K562 (cell line): ENCODE data around the gene DELE1. TPM values are rescaled to one million over a fixed set of nuclear protein-coding genes. Genes with fewer than 3 reads are reported as not detected.

Source experiments
- CCAR2 ChIP-seq: fragments of 200-400 bp; formaldehyde crosslinking; IDR thresholded peaks from 2 replicates; pipeline ENCODE4 v1.6.1; 2017; ENCODE audit warnings: mild to moderate bottlenecking, low read depth, low read length
- JUNB ChIP-seq: fragments of 450-650 bp; formaldehyde crosslinking; conservative IDR thresholded peaks from 2 replicates; pipeline ENCODE4 v1.4.0; 2020; ENCODE audit warnings: mild to moderate bottlenecking
- NR2C1 ChIP-seq, 2 experiments: fragments of 450-650 bp; IDR thresholded peaks; 2 replicates each; pipeline ENCODE4 v1.6.1; 2017; ENCODE audit warnings: mild to moderate bottlenecking in 2 of 2, antibody characterized with exemption in 1 of 2, inconsistent platforms in 1 of 2, missing compliant biosample characterization in 1 of 2, missing genetic modification characterization in 1 of 2
- SMARCE1 ChIP-seq: fragments of 450-650 bp; IDR thresholded peaks from 2 replicates; pipeline ENCODE4 v1.7.1; 2016; ENCODE audit warnings: mild to moderate bottlenecking
- polyA plus RNA-seq, 8 experiments: library from polyadenylated mRNA; depleted of rRNA in 4 of 8; stranded (reverse) in 5 of 8; unstranded in 3 of 8; fragments of >200 nt; fragmentation: Nextera tagmentation in 2 of 8; fragmentation: Illumina TruSeq in 1 of 8; extraction: Ambion mirVana in 2 of 8; extraction: Trizol in 1 of 8; gene quantifications; 2 replicates each; pipeline versions ENCODE4 v1.2.1 to v1.2.3, GENCODE V29; 2011 to 2014; ENCODE audit warnings: inconsistent platforms in 1 of 8, missing spikeins in 1 of 8
- total RNA-seq, 7 experiments: library from RNA; depleted of rRNA in 6 of 7; stranded (reverse); fragments of >200 nt in 6 of 7; fragmentation: Illumina TruSeq in 2 of 7; extraction: Trizol in 2 of 7; gene quantifications; 2 replicates each; pipeline versions ENCODE4 v1.2.1 to v1.2.3, GENCODE V29; 2011 to 2021; ENCODE audit warnings: low replicate concordance in 1 of 7
- TF ChIP-seq, protein P1 (sequence below): fragments of 250-450 bp; sonication (Bioruptor Pico); IDR thresholded peaks from 2 replicates; pipeline ENCODE4 v1.5.0; 2022; ENCODE audit warnings: mild to moderate bottlenecking
- TF ChIP-seq, protein P2 (sequence below): fragments of 250-450 bp; sonication (Bioruptor Pico); IDR thresholded peaks from 2 replicates; pipeline ENCODE4 v1.4.0; 2020; ENCODE audit warnings: borderline replicate concordance
- TF ChIP-seq, protein P3 (sequence below): sonication (generic); formaldehyde crosslinking; IDR thresholded peaks from 2 replicates; pipeline ENCODE4 v1.8.0; 2022; ENCODE audit warnings: missing genetic modification reagents, mild to moderate bottlenecking, moderate library complexity, borderline replicate concordance
- TF ChIP-seq, protein P4 (sequence below), 3 experiments: fragments of 200-800 bp in 1 of 3; fragments of 250-450 bp in 1 of 3; fragments of 450-650 bp in 1 of 3; sonication (Bioruptor Pico) in 1 of 3; sonication (Bioruptor generic) in 1 of 3; formaldehyde crosslinking in 1 of 3; IDR thresholded peaks; 2 replicates each; pipeline versions ENCODE4 v1.6.1 to v1.8.0; 2016 to 2022; ENCODE audit warnings: mild to moderate bottlenecking in 2 of 3, missing genetic modification characterization in 2 of 3, missing compliant biosample characterization in 1 of 3, moderate library complexity in 1 of 3
- TF ChIP-seq, protein P5 (sequence below), 2 experiments: fragments of 450-650 bp; formaldehyde crosslinking in 1 of 2; IDR thresholded peaks; 2 replicates each; pipeline versions ENCODE4 v1.4.0 to v1.6.1; 2014 to 2020; ENCODE audit warnings: mild to moderate bottlenecking in 2 of 2, borderline replicate concordance in 1 of 2, low read depth in 1 of 2

The DELE1 gene
- total and polyA plus RNA-seq, 9 of the 15 experiments (the other 6 are each of a cell fraction or from before 2014, with no cell fraction given), result 16.6 to 74.4 (median 49.8) TPM

DNA sequence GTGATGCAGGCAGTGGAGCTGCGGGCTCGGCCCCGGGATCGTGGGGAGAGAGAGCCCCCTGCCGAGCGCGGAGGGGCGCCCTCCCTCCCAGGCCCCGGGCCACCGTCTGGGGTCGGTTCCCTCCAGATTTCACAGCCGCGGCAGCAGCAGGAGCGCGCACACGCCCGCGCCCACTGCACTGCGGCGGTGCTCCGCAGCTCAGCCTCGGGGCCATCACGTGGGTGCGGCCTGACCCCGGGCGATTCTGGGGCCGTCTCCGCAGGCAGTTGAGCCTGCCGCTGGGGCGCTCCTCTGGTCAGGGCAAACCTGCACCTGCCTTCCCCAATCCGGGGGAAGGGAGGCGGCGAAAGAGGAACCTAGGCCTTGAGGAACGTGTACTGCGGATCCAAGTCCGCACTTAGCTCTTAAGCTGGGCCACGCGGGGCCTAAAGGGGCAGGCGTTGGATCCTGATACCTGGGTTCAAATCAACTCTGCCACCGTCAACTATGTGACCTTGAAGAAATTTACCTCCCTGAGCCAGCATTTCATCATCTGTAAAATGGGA is 9.4 kb upstream of the DELE1 start (continued):
- TF ChIP-seq JUNB (no peak), NR2C1 (IDR thresholded peaks at IDR 0.05) (no peak), NR2C1 (tag; IDR thresholded peaks at IDR 0.05) (peak; percentile 35; the same call in 1 of the 2 replicates), SMARCE1 (no peak), CCAR2 (no peak)
- TF ChIP-seq, protein P1, sequence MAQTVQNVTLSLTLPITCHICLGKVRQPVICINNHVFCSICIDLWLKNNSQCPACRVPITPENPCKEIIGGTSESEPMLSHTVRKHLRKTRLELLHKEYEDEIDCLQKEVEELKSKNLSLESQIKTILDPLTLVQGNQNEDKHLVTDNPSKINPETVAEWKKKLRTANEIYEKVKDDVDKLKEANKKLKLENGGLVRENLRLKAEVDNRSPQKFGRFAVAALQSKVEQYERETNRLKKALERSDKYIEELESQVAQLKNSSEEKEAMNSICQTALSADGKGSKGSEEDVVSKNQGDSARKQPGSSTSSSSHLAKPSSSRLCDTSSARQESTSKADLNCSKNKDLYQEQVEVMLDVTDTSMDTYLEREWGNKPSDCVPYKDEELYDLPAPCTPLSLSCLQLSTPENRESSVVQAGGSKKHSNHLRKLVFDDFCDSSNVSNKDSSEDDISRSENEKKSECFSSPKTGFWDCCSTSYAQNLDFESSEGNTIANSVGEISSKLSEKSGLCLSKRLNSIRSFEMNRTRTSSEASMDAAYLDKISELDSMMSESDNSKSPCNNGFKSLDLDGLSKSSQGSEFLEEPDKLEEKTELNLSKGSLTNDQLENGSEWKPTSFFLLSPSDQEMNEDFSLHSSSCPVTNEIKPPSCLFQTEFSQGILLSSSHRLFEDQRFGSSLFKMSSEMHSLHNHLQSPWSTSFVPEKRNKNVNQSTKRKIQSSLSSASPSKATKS (CRISPR knock-in tag), result no peak
- TF ChIP-seq, protein P2, sequence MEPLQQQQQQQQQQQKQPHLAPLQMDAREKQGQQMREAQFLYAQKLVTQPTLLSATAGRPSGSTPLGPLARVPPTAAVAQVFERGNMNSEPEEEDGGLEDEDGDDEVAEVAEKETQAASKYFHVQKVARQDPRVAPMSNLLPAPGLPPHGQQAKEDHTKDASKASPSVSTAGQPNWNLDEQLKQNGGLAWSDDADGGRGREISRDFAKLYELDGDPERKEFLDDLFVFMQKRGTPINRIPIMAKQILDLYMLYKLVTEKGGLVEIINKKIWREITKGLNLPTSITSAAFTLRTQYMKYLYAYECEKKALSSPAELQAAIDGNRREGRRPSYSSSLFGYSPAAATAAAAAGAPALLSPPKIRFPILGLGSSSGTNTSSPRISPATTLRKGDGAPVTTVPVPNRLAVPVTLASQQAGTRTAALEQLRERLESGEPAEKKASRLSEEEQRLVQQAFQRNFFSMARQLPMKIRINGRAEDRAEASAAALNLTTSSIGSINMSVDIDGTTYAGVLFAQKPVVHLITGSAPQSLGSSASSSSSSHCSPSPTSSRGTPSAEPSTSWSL (CRISPR knock-in tag), result no peak
- TF ChIP-seq, protein P3, sequence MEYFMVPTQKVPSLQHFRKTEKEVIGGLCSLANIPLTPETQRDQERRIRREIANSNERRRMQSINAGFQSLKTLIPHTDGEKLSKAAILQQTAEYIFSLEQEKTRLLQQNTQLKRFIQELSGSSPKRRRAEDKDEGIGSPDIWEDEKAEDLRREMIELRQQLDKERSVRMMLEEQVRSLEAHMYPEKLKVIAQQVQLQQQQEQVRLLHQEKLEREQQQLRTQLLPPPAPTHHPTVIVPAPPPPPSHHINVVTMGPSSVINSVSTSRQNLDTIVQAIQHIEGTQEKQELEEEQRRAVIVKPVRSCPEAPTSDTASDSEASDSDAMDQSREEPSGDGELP (CRISPR knock-in tag), result peak; percentile 72
- TF ChIP-seq, protein P4, sequence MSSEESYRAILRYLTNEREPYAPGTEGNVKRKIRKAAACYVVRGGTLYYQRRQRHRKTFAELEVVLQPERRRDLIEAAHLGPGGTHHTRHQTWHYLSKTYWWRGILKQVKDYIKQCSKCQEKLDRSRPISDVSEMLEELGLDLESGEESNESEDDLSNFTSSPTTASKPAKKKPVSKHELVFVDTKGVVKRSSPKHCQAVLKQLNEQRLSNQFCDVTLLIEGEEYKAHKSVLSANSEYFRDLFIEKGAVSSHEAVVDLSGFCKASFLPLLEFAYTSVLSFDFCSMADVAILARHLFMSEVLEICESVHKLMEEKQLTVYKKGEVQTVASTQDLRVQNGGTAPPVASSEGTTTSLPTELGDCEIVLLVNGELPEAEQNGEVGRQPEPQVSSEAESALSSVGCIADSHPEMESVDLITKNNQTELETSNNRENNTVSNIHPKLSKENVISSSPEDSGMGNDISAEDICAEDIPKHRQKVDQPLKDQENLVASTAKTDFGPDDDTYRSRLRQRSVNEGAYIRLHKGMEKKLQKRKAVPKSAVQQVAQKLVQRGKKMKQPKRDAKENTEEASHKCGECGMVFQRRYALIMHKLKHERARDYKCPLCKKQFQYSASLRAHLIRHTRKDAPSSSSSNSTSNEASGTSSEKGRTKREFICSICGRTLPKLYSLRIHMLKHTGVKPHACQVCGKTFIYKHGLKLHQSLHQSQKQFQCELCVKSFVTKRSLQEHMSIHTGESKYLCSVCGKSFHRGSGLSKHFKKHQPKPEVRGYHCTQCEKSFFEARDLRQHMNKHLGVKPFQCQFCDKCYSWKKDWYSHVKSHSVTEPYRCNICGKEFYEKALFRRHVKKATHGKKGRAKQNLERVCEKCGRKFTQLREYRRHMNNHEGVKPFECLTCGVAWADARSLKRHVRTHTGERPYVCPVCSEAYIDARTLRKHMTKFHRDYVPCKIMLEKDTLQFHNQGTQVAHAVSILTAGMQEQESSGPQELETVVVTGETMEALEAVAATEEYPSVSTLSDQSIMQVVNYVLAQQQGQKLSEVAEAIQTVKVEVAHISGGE (CRISPR knock-in tag; IDR thresholded peaks at IDR 0.05), result no peak
- TF ChIP-seq, protein P5, sequence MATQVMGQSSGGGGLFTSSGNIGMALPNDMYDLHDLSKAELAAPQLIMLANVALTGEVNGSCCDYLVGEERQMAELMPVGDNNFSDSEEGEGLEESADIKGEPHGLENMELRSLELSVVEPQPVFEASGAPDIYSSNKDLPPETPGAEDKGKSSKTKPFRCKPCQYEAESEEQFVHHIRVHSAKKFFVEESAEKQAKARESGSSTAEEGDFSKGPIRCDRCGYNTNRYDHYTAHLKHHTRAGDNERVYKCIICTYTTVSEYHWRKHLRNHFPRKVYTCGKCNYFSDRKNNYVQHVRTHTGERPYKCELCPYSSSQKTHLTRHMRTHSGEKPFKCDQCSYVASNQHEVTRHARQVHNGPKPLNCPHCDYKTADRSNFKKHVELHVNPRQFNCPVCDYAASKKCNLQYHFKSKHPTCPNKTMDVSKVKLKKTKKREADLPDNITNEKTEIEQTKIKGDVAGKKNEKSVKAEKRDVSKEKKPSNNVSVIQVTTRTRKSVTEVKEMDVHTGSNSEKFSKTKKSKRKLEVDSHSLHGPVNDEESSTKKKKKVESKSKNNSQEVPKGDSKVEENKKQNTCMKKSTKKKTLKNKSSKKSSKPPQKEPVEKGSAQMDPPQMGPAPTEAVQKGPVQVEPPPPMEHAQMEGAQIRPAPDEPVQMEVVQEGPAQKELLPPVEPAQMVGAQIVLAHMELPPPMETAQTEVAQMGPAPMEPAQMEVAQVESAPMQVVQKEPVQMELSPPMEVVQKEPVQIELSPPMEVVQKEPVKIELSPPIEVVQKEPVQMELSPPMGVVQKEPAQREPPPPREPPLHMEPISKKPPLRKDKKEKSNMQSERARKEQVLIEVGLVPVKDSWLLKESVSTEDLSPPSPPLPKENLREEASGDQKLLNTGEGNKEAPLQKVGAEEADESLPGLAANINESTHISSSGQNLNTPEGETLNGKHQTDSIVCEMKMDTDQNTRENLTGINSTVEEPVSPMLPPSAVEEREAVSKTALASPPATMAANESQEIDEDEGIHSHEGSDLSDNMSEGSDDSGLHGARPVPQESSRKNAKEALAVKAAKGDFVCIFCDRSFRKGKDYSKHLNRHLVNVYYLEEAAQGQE (IDR thresholded peaks at IDR 0.05; ENCODE audit: borderline replicate concordance), result peak; percentile 83
- TF ChIP-seq, protein P5 (CRISPR knock-in tag; IDR thresholded peaks at IDR 0.05; ENCODE audit: low read depth), result no peak
